Measurements from ENCODE around the gene ZNF746.

DNA sequence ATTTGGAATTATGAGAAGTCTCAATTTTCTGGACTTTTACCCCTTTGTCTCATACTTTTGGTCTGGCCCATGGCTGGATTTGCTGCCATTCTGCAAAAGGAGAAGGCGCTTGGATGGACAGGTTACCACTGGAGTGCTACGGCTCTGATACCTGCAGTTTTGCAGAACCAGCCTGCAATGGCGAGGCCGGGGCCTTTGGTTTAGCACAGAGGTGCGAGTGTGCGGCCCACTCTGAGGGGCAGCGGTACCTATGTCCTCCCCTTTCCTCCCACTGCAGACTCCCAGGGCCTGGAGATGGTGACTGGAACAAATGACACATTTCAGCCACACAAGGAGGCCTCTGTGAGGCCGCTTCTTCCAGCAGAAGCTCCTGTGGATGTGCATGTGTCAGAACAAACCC, 48.6 kb downstream of the ZNF746 start:
- TF ChIP-seq, protein P1, sequence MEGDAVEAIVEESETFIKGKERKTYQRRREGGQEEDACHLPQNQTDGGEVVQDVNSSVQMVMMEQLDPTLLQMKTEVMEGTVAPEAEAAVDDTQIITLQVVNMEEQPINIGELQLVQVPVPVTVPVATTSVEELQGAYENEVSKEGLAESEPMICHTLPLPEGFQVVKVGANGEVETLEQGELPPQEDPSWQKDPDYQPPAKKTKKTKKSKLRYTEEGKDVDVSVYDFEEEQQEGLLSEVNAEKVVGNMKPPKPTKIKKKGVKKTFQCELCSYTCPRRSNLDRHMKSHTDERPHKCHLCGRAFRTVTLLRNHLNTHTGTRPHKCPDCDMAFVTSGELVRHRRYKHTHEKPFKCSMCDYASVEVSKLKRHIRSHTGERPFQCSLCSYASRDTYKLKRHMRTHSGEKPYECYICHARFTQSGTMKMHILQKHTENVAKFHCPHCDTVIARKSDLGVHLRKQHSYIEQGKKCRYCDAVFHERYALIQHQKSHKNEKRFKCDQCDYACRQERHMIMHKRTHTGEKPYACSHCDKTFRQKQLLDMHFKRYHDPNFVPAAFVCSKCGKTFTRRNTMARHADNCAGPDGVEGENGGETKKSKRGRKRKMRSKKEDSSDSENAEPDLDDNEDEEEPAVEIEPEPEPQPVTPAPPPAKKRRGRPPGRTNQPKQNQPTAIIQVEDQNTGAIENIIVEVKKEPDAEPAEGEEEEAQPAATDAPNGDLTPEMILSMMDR (IDR thresholded peaks at IDR 0.05): no peak
- no peak for TF ChIP-seq POLR2A (IDR thresholded peaks at IDR 0.05)

Data from heart left ventricle (tissue), 13 donors.